Measurements from ENCODE around the gene ARHGEF5. TPM values are rescaled to one million over a fixed set of nuclear protein-coding genes. Genes with fewer than 3 reads are reported as not detected.
"Not testable (repeated sequence)": the region's sequence is repeated elsewhere in the genome, so short reads cannot be mapped to it uniquely, and the experiment has no call there.

The ARHGEF5 gene
- total RNA-seq, 1 donor from 2014 or later = 1.6 TPM

DNA sequence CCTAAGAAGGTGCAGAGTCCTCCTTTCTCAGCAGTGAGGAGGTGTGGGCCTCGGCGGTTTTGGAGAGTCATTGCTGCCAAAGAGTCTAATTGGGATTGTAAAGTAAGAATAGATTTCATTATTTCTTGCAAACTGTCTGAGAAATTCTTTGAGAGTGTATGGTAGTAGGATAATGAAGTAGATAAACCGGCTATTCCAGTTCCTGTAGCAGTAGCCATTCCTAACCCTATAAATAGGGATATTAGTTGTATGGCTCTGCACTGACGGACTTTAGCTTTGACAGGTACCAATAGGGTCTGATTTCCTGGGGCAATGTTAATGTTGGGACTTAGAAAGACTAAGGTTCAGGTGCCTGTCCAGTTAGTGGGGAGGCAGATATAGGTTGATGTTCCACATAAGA is 63.7 kb downstream of the ARHGEF5 start:
- not testable (repeated sequence) for DNase-seq (ENCODE audit: extremely low read depth, low read depth, low spot score)

GRCh38 chr7:144427539-144427938 is 72.3 kb downstream of the ARHGEF5 start:
- DNase-seq (ENCODE audit: extremely low read depth, low read depth, low spot score) = not testable (repeated sequence)

- DNase-seq (ENCODE audit: extremely low read depth, low read depth, low spot score) = no peak
Observed at GRCh38 chr7:144428431-144428830, 73.2 kb downstream of the ARHGEF5 start.

Other genes with a start within 250 kb of the ARHGEF5 start
- gene OR2A2, start 245.8 kb upstream of the ARHGEF5 start, total RNA-seq = not detected in 2 replicates
- gene OR2A14, start 232.2 kb upstream of the ARHGEF5 start, total RNA-seq = not detected in 2 replicates
- gene CTAGE4, start 171.9 kb upstream of the ARHGEF5 start, total RNA-seq = 0.19 TPM in 1 of 2 replicates, not detected in the other
- 0.73 TPM in 1 of 2 replicates, not detected in the other for gene ARHGEF35, start 159.6 kb upstream of the ARHGEF5 start, total RNA-seq
- gene OR2A42, start 115.8 kb upstream of the ARHGEF5 start, total RNA-seq = not detected in 2 replicates
- 1.5 TPM in 1 of 2 replicates, not detected in the other for gene OR2A7, start 90.6 kb upstream of the ARHGEF5 start, total RNA-seq
- gene CTAGE8, start 86.1 kb upstream of the ARHGEF5 start, total RNA-seq = not detected in 2 replicates
- gene OR2A1, start 43.0 kb upstream of the ARHGEF5 start, total RNA-seq = not detected in 2 replicates
- gene NOBOX, start 48.3 kb downstream of the ARHGEF5 start, total RNA-seq = not detected in 2 replicates